RWPE2 (cell line): ENCODE measurements around the gene PHYKPL.

Source experiments
- ATAC-seq: fragments of 200-7000 bp; cut with Tn5 transposase; 3 replicates; pipeline ENCODE4 v1.9.1; 2021; ENCODE audit warnings: low read depth
- DNase-seq: peaks from one replicate; pipeline ENCODE4 v3.0.0-alpha.2; 2020; ENCODE audit warnings: low spot score
- H3K27ac ChIP-seq: fragments of 450-650 bp; 2 replicates; pipeline ENCODE4 v1.5.1; 2017; ENCODE audit warnings: mild to moderate bottlenecking; ENCODE audit not compliant: poor library complexity, severe bottlenecking
- H3K27me3 ChIP-seq: fragments of 250-450 bp; sonication (Bioruptor Pico); 2 replicates; pipeline ENCODE4 v1.5.1; 2021; ENCODE audit warnings: mild to moderate bottlenecking, moderate library complexity; ENCODE audit not compliant: insufficient read depth, poor library complexity, severe bottlenecking
- H3K36me3 ChIP-seq: fragments of 250-450 bp; sonication (Bioruptor Pico); 2 replicates; pipeline ENCODE4 v1.5.1; 2020; ENCODE audit warnings: low read depth, mild to moderate bottlenecking, moderate library complexity
- H3K4me1 ChIP-seq: fragments of 250-450 bp; sonication (Bioruptor Pico); 2 replicates; pipeline ENCODE4 v1.5.1; 2021; ENCODE audit warnings: mild to moderate bottlenecking, moderate library complexity; ENCODE audit not compliant: insufficient read depth, poor library complexity, severe bottlenecking
- H3K4me3 ChIP-seq: fragments of 250-450 bp; sonication (Bioruptor Pico); 2 replicates; pipeline ENCODE4 v1.5.1; 2021; ENCODE audit warnings: mild to moderate bottlenecking, moderate library complexity; ENCODE audit not compliant: severe bottlenecking
- H3K9me3 ChIP-seq: fragments of 250-450 bp; sonication (Bioruptor Pico); 2 replicates; pipeline ENCODE4 v1.5.1; 2021; ENCODE audit warnings: mild to moderate bottlenecking, moderate library complexity; ENCODE audit not compliant: severe bottlenecking
- CTCF ChIP-seq: fragments of 450-650 bp; IDR thresholded peaks from one replicate; pipeline ENCODE4 v1.5.1; 2017; ENCODE audit warnings: mild to moderate bottlenecking, moderate library complexity; ENCODE audit not compliant: poor library complexity, severe bottlenecking

Gene PHYKPL

GRCh38 chr5:178180141-178180863 lies 52.3 kb downstream of the PHYKPL start:
- Histone ChIP-seq H3K27me3 (no peaks in the 10 kb centered on the region), H3K4me1 (no peaks in the 10 kb centered on the region), H3K9me3 (no peaks in the 10 kb centered on the region), H3K4me3 (no peak overlapping the region), H3K27ac (no peak overlapping the region), H3K36me3 (no peaks in the 10 kb centered on the region)
- ATAC-seq (no peak), DNase-seq (peak; percentile 17)
- no peak for TF ChIP-seq CTCF

DNA sequence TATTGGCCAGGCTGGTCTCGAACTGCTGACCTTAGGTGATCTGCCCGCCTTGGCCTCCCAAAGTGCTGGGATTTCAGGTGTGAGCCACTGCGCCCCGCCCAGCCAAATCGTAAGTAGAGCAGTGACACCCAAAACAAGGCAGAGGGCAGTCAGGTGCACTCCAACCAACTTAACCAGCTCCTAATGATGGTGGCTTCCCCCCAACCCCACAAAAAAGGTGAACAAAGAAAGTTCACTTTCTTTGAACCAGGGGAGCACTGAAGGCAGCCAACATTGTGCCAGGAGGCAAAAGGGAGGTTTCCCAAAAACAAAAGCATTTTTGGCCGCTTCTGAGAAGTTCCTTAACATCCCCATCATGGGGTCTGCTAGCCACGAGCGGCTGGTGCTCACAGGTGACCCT lies 55.0 kb downstream of the PHYKPL start:
- Histone ChIP-seq H3K9me3 (no peaks in the 10 kb centered on the region), H3K4me3 (no peak overlapping the region), H3K27ac (no peak overlapping the region), H3K36me3 (no peaks in the 10 kb centered on the region), H3K27me3 (no peaks in the 10 kb centered on the region), H3K4me1 (no peaks in the 10 kb centered on the region)
- ATAC-seq (no peak), DNase-seq (no peak)
- TF ChIP-seq CTCF = no peak

DNA sequence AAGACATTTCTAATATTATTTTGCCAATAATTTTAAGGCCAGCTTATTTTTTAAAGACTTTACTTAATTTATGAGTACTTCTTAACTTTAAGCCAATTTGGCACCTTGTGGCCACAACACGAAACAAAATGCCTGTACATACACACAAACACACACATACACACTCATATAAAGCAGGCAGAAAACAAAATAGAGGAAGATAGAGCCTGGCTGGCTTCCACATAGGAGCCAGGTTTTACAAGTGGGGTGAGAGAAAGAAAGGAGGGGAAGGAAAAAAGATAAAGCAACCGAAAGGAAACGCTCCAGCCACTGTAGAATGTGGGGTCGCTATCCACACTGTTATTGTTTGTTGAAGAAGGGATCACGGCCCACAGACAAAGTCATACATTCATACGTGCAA lies 55.8 kb downstream of the PHYKPL start:
- no peak for ATAC-seq
- Histone ChIP-seq H3K27me3 (no peaks in the 10 kb centered on the region), H3K9me3 (no peaks in the 10 kb centered on the region), H3K27ac (no peak overlapping the region), H3K36me3 (no peaks in the 10 kb centered on the region), H3K4me3 (no peak overlapping the region), H3K4me1 (no peaks in the 10 kb centered on the region)
- TF ChIP-seq CTCF = no peak
- DNase-seq = no peak

DNA sequence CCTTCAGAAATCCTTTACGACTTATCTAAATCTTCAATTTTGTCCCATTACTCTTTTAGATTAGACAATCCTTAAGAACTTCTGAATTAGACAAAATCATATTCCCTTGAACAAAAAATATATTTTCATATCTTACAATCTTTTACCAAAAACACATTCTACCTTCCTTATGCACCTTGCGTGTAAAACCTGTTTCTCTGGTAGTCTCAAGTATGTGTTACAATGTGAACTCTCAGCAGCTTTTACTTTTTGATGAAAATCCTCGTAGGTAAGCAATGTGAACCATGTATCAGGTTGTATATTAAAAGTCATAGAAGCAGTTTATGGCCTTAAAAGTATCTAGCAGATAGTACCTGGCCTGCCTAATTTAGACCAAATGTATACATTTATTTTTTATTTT lies 58.1 kb downstream of the PHYKPL start:
- H3K27ac ChIP-seq = no peak overlapping the region
- H3K4me3 ChIP-seq = no peak overlapping the region
- ATAC-seq = no peak
- H3K4me1 ChIP-seq = no peaks in the 10 kb centered on the region
- peaks cover 2% of the 10 kb centered on the region for H3K27me3 ChIP-seq
- TF ChIP-seq CTCF = no peak
- DNase-seq = no peak
- H3K9me3 ChIP-seq = no peaks in the 10 kb centered on the region
- no peaks in the 10 kb centered on the region for H3K36me3 ChIP-seq

- ATAC-seq = no peak
- peaks cover 5% of the 10 kb centered on the region for H3K27me3 ChIP-seq
- no peak for TF ChIP-seq CTCF
These were observed 62.1 kb downstream of the PHYKPL start for GRCh38 chr5:178170455-178170854.

More at GRCh38 chr5:178170455-178170854, 62.1 kb downstream of the PHYKPL start:
- no peaks in the 10 kb centered on the region for H3K4me1 ChIP-seq
- H3K27ac ChIP-seq = no peak overlapping the region
- peak; percentile 19 for DNase-seq
- H3K9me3 ChIP-seq = no peaks in the 10 kb centered on the region
- H3K36me3 ChIP-seq = no peaks in the 10 kb centered on the region
- no peak overlapping the region for H3K4me3 ChIP-seq
